Heart right ventricle (tissue), 16 donors: ENCODE results near the gene NAPA. TPM values are rescaled to one million over a fixed set of nuclear protein-coding genes. Genes with fewer than 3 reads are reported as not detected.

Experiments used
- ATAC-seq, 8 donors: fragments of 200-7000 bp; cut with Tn5 transposase; one replicate each; pipeline ENCODE4 v1.9.1; 2020; ENCODE audit warnings: mild to moderate bottlenecking in 8 of 8, moderate library complexity in 8 of 8, moderate number of reproducible peaks in 1 of 8
- DNase-seq, 2 donors: peaks; one replicate each; pipeline ENCODE4 v3.0.0-alpha.2; 2020
- H3K27ac ChIP-seq, 10 donors: fragments of 200-600 bp; sonication (generic) in 2 of 10; one replicate each; pipeline versions ENCODE4 v1.5.0 to v1.8.0; 2020 to 2022; ENCODE audit warnings: mild to moderate bottlenecking in 3 of 10
- H3K27me3 ChIP-seq, 7 donors: fragments of 200-600 bp; one replicate each; pipeline ENCODE4 v1.8.0; 2021 to 2022; ENCODE audit warnings: mild to moderate bottlenecking in 2 of 7
- H3K36me3 ChIP-seq, 9 donors: fragments of 200-600 bp; sonication (generic) in 1 of 9; one replicate each; pipeline versions ENCODE4 v1.5.0 to v1.8.0; 2020 to 2022; ENCODE audit warnings: mild to moderate bottlenecking in 2 of 9
- H3K4me1 ChIP-seq, 9 donors: fragments of 200-600 bp; sonication (generic) in 1 of 9; one replicate each; pipeline versions ENCODE4 v1.5.0 to v1.8.0; 2020 to 2022; ENCODE audit warnings: mild to moderate bottlenecking in 4 of 9
- H3K4me3 ChIP-seq, 10 donors: fragments of 200-600 bp; sonication (generic) in 2 of 10; one replicate each; pipeline versions ENCODE4 v1.5.0 to v1.8.0; 2020 to 2022; ENCODE audit warnings: mild to moderate bottlenecking in 7 of 10, moderate library complexity in 2 of 10
- H3K9me3 ChIP-seq, 11 donors: fragments of 200-600 bp in 10 of 11; sonication (generic) in 2 of 11; one replicate each; pipeline versions ENCODE4 v1.5.0 to v1.8.0; 2013 to 2022; ENCODE audit warnings: mild to moderate bottlenecking in 2 of 11, control low read depth in 1 of 11, moderate library complexity in 1 of 11
- WGBS, 2 donors: extraction: QIAGEN DNeasy Blood & Tissue Kit; methylation state at CpG; one replicate each; pipeline ENCODE4 v1.1.7; 2013; ENCODE audit warnings: inconsistent platforms in 1 of 2; 5-methylcytosine and 5-hydroxymethylcytosine counted together
- intact Hi-C, 10 donors: fragments of 100-400 bp; cut with DNase I; formaldehyde crosslinking; loops; one replicate each; pipeline versions ENCODE4 v1.11.1 to v1.14.2; 2022
- polyA plus RNA-seq, 2 donors: library from polyadenylated mRNA; stranded (reverse); fragments of 200-250 nt; gene quantifications; one replicate each; pipeline ENCODE4 v1.2.3, GENCODE V29; 2013
- total RNA-seq, 10 donors: library from RNA; stranded (reverse); fragmentation: NEBNext Ultra II Directional in 3 of 10; extraction: Animal tissue kit (Norgen Biotek cat#: 25700) in 3 of 10; gene quantifications; one replicate each; pipeline versions ENCODE4 v1.2.1 to v1.2.4, GENCODE V29; 2021 to 2023
- TF ChIP-seq, protein P1 (sequence below), 9 donors: fragments of 200-600 bp; sonication (generic) in 2 of 9; IDR thresholded peaks; one replicate each; pipeline versions ENCODE4 v1.5.0 to v1.8.0; 2021 to 2022; ENCODE audit warnings: antibody characterized with exemption in 9 of 9, mild to moderate bottlenecking in 5 of 9, moderate library complexity in 1 of 9
- donor health status: Arrhythmogenic right ventricular cardiomyopathy.
- donor health status: ischemic (EF 13 %, LVEDD 7.1; RV severe dilation, severe dysfunction).
- donor health status: healthy with polysubstance abuse.
- donor health status: DM: no; HTN: yes; CAD: no.
- donor health status: DM: no; HTN: no; CAD: no.
- donor health status: ischemic (EF 25% LVEDD 6.9; RV normal size, moderate dysfunction).
- donor health status: ischemic (EF 25% LVEDD 5.7; RV mildly dilated, moderate dysfunction).
- donor health status: healthy.
- donor health status: DM: yes; HTN: yes; CAD: no.
- donor health status: Ischemic cardiomyopathy.
- donor health status: ischemic (EF 35%, LVEDD 5.7; RV mildly dilated, moderate dysfunction).
- donor health status: nonischemic (EF 11% LVEDD 7.7; RV severe dilation, severe dysfunction).
- donor health status: DM: yes; HTN: yes; CAD: no.
- donor health status: PGD.
- donor health status: ischemic (EF 29% LVEDD 5.4; RV normal size, mild dysfunction).
- donor health status: nonischemic (EF 23%, LVEDD 6.1; RV moderate dilation, normal function).

NAPA gene
- total and polyA plus RNA-seq, 12 donors, result 115 to 183 (median 125) TPM

DNA sequence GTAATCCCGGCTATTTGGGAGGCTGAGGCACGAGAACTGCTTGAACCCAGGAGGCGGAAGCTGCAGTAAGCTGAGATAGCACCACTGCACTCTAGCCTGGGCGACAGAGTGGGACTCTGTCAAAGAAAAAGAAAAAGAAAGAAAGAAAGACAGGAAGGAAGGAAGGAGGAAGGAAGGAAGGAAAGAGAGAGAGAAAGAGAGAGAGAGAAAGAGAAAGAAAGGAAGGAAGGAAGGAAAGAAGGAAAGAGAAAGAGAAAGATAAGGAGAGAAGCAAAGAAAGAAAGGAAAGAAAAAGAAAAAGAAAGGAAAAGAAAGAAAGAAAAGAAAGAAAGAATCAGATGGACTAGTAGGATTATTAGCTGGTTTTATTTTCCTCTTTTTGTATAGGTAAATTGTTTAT lies 35.3 kb upstream of the NAPA start:
- Histone ChIP-seq H3K4me3 (no peak overlapping the region), H3K27me3 (peaks cover 0 to 18% (median 11%) of the 10 kb centered on the region in 7 donors), H3K9me3 (no peaks in the 10 kb centered on the region), H3K4me1 (peaks cover 0 to 6% (median 0%) of the 10 kb centered on the region in 9 donors), H3K27ac (no peak overlapping the region), H3K36me3 (no peaks in the 10 kb centered on the region)
- ATAC-seq, result no peak
- intact Hi-C loops, result no loop called here
- TF ChIP-seq, protein P1, sequence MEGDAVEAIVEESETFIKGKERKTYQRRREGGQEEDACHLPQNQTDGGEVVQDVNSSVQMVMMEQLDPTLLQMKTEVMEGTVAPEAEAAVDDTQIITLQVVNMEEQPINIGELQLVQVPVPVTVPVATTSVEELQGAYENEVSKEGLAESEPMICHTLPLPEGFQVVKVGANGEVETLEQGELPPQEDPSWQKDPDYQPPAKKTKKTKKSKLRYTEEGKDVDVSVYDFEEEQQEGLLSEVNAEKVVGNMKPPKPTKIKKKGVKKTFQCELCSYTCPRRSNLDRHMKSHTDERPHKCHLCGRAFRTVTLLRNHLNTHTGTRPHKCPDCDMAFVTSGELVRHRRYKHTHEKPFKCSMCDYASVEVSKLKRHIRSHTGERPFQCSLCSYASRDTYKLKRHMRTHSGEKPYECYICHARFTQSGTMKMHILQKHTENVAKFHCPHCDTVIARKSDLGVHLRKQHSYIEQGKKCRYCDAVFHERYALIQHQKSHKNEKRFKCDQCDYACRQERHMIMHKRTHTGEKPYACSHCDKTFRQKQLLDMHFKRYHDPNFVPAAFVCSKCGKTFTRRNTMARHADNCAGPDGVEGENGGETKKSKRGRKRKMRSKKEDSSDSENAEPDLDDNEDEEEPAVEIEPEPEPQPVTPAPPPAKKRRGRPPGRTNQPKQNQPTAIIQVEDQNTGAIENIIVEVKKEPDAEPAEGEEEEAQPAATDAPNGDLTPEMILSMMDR (IDR thresholded peaks at IDR 0.05), result no peak
- 90 to 91% methylated on average over 4 of the region's 4 CpGs for WGBS, 2 donors
- DNase-seq, result no peak

DNA sequence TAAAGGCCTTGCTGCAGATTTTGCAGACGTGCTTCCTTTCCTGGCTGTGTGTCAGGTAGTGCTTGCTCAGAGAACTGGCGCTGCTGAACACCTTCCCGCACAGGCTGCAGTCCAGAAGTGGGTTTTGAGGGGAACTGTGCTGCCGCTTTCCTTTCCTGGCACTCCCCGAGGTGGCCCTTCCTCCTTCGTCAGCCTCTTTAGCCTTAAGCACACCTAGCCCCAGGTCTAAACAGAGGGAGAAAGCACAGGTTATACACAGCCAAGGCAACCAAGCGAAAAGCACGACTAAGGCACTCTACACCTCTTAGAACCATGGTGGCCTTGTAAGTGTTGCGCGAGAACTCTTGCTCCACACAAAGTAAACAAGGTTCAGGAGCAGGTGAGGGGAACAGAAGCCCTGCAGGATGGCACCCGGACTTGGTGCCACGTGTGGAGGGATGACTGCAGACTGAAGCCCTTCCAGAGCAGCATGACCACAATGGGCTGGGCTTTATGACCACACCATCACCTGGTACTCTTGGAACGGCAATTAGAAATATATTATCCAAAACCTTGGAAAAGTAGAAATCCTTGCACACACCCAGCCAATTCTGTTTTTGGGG lies 34.5 kb upstream of the NAPA start:
- ATAC-seq (no peak), DNase-seq (no peak)
- H3K36me3 ChIP-seq, result no peaks in the 10 kb centered on the region
- 87 to 91% methylated on average over 13 of the region's 13 CpGs for WGBS, 2 donors
- TF ChIP-seq, protein P1 (IDR thresholded peaks at IDR 0.05), result no peak
- no peak overlapping the region for H3K27ac ChIP-seq
- H3K27me3 ChIP-seq, result peaks cover 7 to 26% (median 18%) of the 10 kb centered on the region in 7 donors
- no peak overlapping the region for H3K4me3 ChIP-seq
- no peaks in the 10 kb centered on the region for H3K9me3 ChIP-seq
- peaks cover 0 to 10% (median 0%) of the 10 kb centered on the region in 9 donors for H3K4me1 ChIP-seq
- intact Hi-C loops, result loop anchor here in 1 of 10 donors (10.0 kb wide), 1 partner anchor 45 kb away; no protein-coding TSS in a partner anchor

DNA sequence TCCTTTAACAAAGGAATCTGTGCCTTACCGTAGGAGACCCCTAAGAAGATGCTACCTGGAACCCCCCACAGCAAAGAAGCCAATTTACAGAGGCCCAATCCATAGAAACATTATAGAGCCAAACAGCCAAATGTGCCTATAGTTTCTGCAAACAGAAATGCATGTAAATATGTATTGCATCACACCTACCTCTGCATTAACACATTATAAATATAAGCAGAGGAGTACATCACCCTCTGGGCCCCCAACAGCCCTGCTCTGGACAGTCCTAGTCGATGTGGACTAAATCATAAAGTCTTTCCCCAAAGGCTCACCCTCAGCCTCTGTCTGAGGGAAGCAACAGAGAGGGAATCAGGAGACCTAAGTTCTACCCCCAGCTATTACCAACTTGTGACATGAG lies 32.3 kb upstream of the NAPA start:
- no peaks in the 10 kb centered on the region for H3K36me3 ChIP-seq
- ATAC-seq (no peak), DNase-seq (no peak)
- peaks cover 0 to 16% (median 0%) of the 10 kb centered on the region in 9 donors for H3K4me1 ChIP-seq
- TF ChIP-seq, protein P1 (IDR thresholded peaks at IDR 0.05), result no peak
- WGBS, 2 donors, result 80% methylated on average over 2 of the region's 2 CpGs
- no peaks in the 10 kb centered on the region for H3K9me3 ChIP-seq
- no peak overlapping the region for H3K4me3 ChIP-seq
- peaks cover 9 to 41% (median 23%) of the 10 kb centered on the region in 7 donors for H3K27me3 ChIP-seq
- intact Hi-C loops, result loop anchor here in 1 of 10 donors (10.0 kb wide), 1 partner anchor 48 kb away; no protein-coding TSS in a partner anchor
- H3K27ac ChIP-seq, result no peak overlapping the region

DNA sequence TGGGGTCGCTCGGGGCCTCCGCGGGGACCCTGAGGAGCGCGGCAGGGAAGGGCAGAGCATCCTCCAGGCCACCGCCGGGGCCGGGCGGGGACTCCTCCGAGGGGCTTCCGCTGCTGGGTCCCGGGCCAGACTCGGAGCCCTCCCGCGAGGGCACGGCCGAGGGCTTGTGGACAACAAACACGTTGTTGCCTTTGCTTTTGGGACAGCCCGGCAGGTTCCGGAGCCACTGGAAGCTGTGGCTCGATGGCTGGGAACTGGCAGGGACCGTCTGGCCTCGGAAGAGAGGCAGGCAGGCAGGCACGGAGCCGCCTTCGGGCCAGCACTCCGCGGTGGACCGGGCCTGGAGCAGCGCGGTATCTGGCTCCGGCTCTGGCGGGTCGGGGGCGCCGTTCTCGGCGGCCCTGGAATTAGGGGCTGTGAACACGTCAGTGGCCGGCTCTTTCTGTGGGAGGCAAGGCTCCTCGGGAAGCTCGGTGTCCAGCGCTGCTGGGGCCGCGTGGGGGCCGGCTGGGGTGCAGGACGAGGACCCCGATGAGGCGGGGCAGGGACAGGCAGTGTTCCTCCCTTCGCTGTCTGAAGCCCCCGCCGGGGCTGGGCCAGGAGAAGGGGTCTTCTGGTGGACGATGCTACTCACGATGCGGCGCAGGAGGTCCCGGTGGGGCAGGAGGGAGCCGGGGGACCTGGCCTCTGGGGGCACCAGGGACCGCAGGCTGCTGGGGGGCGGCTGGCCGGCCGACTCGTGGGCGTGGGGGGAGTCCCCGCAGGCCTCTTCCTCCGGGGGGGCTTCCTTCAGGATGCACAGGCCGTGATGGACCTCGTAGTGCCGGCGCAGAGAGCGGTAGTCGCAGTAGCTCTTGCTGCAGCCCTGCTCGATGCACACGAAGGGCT lies 30.4 kb upstream of the NAPA start:
- H3K4me1 ChIP-seq, result peaks cover 0 to 20% (median 6%) of the 10 kb centered on the region in 9 donors
- H3K36me3 ChIP-seq, result no peaks in the 10 kb centered on the region
- no peak overlapping the region for H3K27ac ChIP-seq
- ATAC-seq (peak in 1 of 8 donors; percentile 32), DNase-seq (no peak)
- H3K4me3 ChIP-seq, result peak overlapping the region in 9 of 10 donors; percentile 5 to 46 (median 26)
- H3K9me3 ChIP-seq, result no peaks in the 10 kb centered on the region
- 21 to 27% methylated on average over 67 to 75 of the region's 75 CpGs for WGBS, 2 donors
- TF ChIP-seq, protein P1 (IDR thresholded peaks at IDR 0.05), result no peak
- intact Hi-C loops, result loop anchor here in 1 of 10 donors (10.0 kb wide), 1 partner anchor 49 kb away; no protein-coding TSS in a partner anchor
- H3K27me3 ChIP-seq, result peaks cover 9 to 41% (median 23%) of the 10 kb centered on the region in 7 donors
